NOMO-1 treated with DMSO at 0.1 percent for 48 hours (cell line): ENCODE data around the gene WIZ.
A peak's percentile ranks its signal among the peaks of the same experiment; 100 is the strongest.

Experiments
- DNase-seq: peaks from one replicate; lab custom pipeline; 2025; ENCODE audit not compliant: unreplicated experiment; lab: John Stamatoyannopoulos, UW

The WIZ gene

GRCh38 chr19:15379999-15380647 lies 69.6 kb downstream of the WIZ start:
- DNase-seq = peak; percentile 47

GRCh38 chr19:15379083-15379998 lies 70.4 kb downstream of the WIZ start, which contains the start of gene AKAP8:
AKAP8 (minus strand) TSS chr19:15379787; CDS start chr19:15379731, 56 bp downstream.
- peak; percentile 96 for DNase-seq

DNA sequence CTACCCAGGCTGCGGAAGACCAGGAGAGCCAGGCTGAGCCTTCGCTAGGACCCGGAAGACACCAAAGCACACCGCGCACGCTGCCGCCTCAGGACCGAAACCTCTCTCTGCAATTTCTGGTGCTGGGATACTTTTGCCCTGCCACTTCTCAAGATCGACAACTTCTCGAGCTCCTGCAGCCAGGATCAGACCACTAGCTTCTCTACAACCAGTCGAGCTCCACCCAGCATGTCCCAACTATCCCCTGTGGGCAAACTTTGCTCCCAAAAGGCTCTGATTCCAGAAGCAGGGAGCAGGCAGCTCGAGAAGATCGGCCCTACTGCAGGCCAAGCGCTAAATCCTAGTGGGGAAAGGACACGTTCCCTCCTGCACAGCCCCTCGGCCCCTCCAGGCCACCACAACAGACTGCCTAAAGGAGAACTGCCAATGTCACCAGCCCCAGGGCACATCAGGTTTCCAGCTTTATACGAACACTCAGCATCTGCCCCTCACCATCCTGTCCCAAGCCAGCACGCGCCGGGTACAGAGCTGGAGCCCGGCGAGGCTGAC lies 71.1 kb downstream of the WIZ start:
- DNase-seq = peak; percentile 56

GRCh38 chr19:15374796-15375440 lies 74.8 kb downstream of the WIZ start:
- DNase-seq = no peak

- no peak for DNase-seq
Measured at GRCh38 chr19:15374105-15374651, 75.6 kb downstream of the WIZ start.

DNA sequence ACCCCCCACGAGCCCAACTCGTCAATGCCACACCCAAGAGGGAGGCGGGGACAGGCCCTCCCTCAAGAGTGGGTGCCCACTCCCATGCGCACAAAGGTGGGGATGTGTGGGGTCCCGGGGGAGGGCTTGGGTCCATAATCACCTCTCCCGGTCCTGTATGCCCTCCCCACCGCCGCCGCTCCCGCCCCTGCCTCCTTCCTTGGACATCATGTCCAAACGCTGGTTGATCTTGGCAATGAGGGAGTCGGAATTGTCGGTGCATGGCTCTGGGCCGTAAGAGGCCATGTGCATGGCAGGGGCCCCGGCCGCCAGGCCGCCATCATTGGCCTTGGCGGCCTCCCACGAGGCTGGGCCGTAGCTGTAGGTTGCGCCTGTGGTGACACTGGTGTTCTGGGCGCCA lies 76.1 kb downstream of the WIZ start:
- DNase-seq = no peak

DNA sequence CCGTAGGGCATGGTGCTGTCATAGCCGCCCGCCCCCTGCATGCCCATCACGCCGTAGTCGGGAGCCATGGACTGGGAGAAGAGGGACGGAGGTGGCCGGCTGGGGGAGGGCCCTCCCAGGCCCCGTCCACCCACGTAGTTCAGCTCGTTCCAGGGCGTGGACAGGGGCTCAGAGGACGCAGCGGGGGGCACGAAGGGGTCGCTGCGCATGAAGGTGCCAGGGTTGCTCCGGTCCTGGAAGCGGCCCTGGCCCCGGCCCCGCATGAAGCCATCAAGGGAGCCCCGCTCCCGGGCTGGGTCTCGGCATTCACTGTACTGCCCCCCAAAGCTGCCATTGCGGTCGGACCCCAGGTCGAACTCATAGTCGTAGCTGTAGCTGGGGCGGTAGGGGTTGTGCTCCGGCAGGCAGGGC lies 76.9 kb downstream of the WIZ start:
- no peak for DNase-seq

- peak; percentile 88 for DNase-seq
Measured at GRCh38 chr19:15372470-15372869, 77.3 kb downstream of the WIZ start.

DNA sequence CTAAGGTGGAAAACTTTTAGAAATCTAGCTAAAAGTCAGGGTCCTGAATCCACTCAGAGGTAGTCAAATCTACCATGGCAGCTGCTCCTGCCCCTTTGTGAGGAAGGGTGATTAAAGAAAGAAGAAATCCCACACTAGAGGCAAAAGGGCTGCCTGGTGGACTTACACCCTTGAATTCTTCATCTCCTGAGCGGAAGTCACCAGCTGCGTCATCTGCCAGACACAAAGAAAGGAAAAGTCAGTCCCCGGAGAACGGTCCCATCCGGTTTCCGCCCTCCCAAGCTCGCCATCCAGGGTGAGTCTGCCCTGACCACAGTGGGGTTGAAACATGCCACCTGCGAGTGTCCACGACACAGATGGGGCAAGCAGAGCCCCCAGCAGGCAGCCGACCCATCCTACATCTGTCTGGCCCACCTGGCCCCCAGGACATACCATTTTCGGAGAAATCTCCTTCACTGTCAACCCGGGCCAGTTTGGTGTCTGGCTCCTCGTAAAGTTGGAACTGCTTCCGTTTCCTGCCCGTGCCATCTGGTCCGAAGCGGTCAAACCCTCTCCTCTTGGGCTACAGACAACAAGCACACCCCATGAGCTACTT lies 77.9 kb downstream of the WIZ start:
- DNase-seq = no peak

DNA sequence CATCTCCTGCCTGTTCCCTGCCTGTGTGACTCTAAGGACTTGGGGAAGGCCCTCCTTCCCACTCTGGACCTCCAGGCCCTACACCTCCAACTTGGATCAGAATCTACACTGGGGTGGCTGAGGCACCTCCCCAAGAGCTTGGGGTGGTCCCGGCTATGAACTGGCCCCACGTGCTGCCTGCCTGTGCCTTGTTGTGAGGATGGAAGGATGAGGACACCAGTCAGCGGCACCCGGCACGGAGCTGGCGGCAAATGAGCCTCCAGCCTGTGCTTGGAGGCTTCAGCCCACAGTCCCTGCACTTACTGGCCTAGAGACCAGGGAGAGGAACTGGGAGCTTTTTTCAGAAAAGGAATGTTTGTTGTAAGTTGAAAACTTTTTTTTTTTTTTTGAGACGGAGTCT lies 78.6 kb downstream of the WIZ start:
- DNase-seq = no peak
